ENCODE data around the gene GPRC5B.

GPRC5B gene

GRCh38 chr16:19884611-19885450 lies at the start of gene GPRC5B:
Gene GPRC5B (minus strand): TSS chr16:19884848. CDS start chr16:19872845, 12,003 bp downstream.
- Histone ChIP-seq H3K9me3 (replicated peaks in 1 of 11) (no peaks in the 10 kb centered on the region), H3K4me2 (peak within 1 kb of the TSS; percentile 90 to 99 (median 95)), H3K27ac (no peak within 1 kb of the TSS; a peak in 1 of 22 replicates), H3K4me3 (peak within 1 kb of the TSS; percentile 55 to 73 (median 62)), H3K9ac (peak within 1 kb of the TSS; percentile 46 to 73 (median 64); a peak in 17 of 22 replicates), H3K4me1 (peaks cover 7 to 19% (median 13%) of the 10 kb centered on the region in 10 experiments; a peak in 17 of 20 replicates), H3K36me3 (no peaks in the 10 kb centered on the region), H4K20me1 (peaks cover 0 to 15% (median 8%) of the 10 kb centered on the region in 11 experiments; a peak in 6 of 22 replicates), H3K27me3 (peaks cover 46 to 52% (median 49%) of the 10 kb centered on the region in 11 experiments)
- no peak for TF ChIP-seq Cebpa-rat (IDR thresholded peaks at IDR 0.05)

- TF ChIP-seq Cebpa-rat (IDR thresholded peaks at IDR 0.05) = no peak
- no peaks in the 10 kb centered on the region for H3K27me3 ChIP-seq
- no peak overlapping the region for H3K4me3 ChIP-seq
Measured at GRCh38 chr16:19933740-19934139, 49.1 kb upstream of the GPRC5B start.

DNA sequence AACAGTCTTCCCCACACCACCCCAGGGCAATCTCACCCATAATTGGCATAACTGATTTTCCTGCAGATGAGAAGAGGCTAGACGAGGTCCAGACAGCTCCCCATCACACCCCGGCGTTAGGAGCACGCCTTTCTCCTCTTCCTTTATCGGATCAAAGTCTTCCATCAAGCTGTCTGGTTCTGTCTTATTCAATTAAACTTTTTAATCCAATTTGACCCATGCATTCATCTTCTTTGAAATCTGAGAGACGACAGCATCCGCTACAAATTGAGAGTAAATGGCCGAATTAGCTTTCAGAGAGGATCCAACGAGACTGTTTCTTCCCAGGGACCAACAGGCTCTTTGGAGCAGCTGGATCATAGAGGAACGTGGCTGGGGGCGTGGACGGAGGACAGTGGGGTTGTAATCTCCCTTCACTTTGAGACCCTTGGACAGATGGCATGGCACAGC lies 44.4 kb upstream of the GPRC5B start:
- H3K9ac ChIP-seq = no peak overlapping the region
- TF ChIP-seq Cebpa-rat (IDR thresholded peaks at IDR 0.05) = no peak

More at GRCh38 chr16:19933740-19934139, 49.1 kb upstream of the GPRC5B start:
- Histone ChIP-seq H3K27ac (no peak overlapping the region), H3K9me3 (replicated peaks in 1 of 11) (no peaks in the 10 kb centered on the region), H4K20me1 (no peaks in the 10 kb centered on the region), H3K4me2 (no peak overlapping the region), H3K4me1 (peaks cover 0 to 6% (median 0%) of the 10 kb centered on the region in 10 experiments; a peak in 3 of 20 replicates), H3K9ac (no peak overlapping the region), H3K36me3 (no peaks in the 10 kb centered on the region)

GRCh38 chr16:19928432-19928831 lies 43.8 kb upstream of the GPRC5B start:
- Histone ChIP-seq H3K36me3 (no peaks in the 10 kb centered on the region), H4K20me1 (no peaks in the 10 kb centered on the region), H3K27ac (no peak overlapping the region), H3K27me3 (no peaks in the 10 kb centered on the region), H3K4me3 (no peak overlapping the region), H3K9me3 (replicated peaks in 1 of 11) (no peaks in the 10 kb centered on the region), H3K9ac (no peak overlapping the region), H3K4me2 (no peak overlapping the region), H3K4me1 (no peaks in the 10 kb centered on the region)
- TF ChIP-seq Cebpa-rat (IDR thresholded peaks at IDR 0.05) = no peak

More for the DNA sequence above, 44.4 kb upstream of the GPRC5B start:
- H3K27me3 ChIP-seq = no peaks in the 10 kb centered on the region
- H3K9me3 ChIP-seq (replicated peaks in 1 of 11) = no peaks in the 10 kb centered on the region
- H3K4me2 ChIP-seq = no peak overlapping the region
- no peak overlapping the region for H3K4me3 ChIP-seq
- no peaks in the 10 kb centered on the region for H3K36me3 ChIP-seq
- H4K20me1 ChIP-seq = no peaks in the 10 kb centered on the region
- no peaks in the 10 kb centered on the region for H3K4me1 ChIP-seq
- H3K27ac ChIP-seq = no peak overlapping the region

GRCh38 chr16:19926449-19927390 lies 42.1 kb upstream of the GPRC5B start:
- Histone ChIP-seq H3K4me2 (no peak overlapping the region), H3K27me3 (no peaks in the 10 kb centered on the region), H3K9me3 (replicated peaks in 1 of 11) (no peaks in the 10 kb centered on the region), H3K27ac (no peak overlapping the region), H4K20me1 (no peaks in the 10 kb centered on the region), H3K4me1 (no peaks in the 10 kb centered on the region), H3K36me3 (no peaks in the 10 kb centered on the region), H3K9ac (no peak overlapping the region), H3K4me3 (no peak overlapping the region)
- no peak for TF ChIP-seq Cebpa-rat (IDR thresholded peaks at IDR 0.05)

- no peaks in the 10 kb centered on the region for H4K20me1 ChIP-seq
- H3K9me3 ChIP-seq (replicated peaks in 1 of 11) = no peaks in the 10 kb centered on the region
- no peaks in the 10 kb centered on the region for H3K36me3 ChIP-seq
- no peak overlapping the region for H3K4me2 ChIP-seq
- H3K4me1 ChIP-seq = no peaks in the 10 kb centered on the region
- H3K27ac ChIP-seq = no peak overlapping the region
- TF ChIP-seq Cebpa-rat (IDR thresholded peaks at IDR 0.05) = no peak
- H3K4me3 ChIP-seq = no peak overlapping the region
- no peak overlapping the region for H3K9ac ChIP-seq
- no peaks in the 10 kb centered on the region for H3K27me3 ChIP-seq
Measured at GRCh38 chr16:19923396-19923795, 38.7 kb upstream of the GPRC5B start.

DNA sequence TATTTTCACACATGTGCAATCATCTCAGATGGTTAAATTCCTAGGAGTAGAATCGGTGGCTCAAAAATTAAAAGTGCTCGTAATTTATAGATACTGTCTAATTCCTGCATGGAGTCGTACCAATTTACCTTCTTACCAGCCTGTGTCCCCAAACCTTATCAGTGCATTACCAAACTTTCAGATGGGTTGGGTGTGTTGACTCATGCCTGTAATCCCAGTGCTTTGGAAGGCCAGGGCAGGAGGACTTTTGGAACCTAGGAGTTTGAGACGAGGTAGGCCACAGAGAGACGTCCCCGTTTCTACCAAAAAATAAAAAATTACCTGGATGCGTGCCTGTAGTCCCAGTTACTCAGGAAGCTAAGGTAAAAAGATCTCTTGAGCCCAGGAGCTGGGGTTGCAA lies 34.5 kb upstream of the GPRC5B start:
- Histone ChIP-seq H3K27me3 (no peaks in the 10 kb centered on the region), H3K36me3 (no peaks in the 10 kb centered on the region), H3K27ac (no peak overlapping the region), H3K4me1 (no peaks in the 10 kb centered on the region), H3K4me3 (no peak overlapping the region), H4K20me1 (no peaks in the 10 kb centered on the region), H3K4me2 (no peak overlapping the region), H3K9me3 (replicated peaks in 1 of 11) (no peaks in the 10 kb centered on the region), H3K9ac (no peak overlapping the region)
- TF ChIP-seq Cebpa-rat (IDR thresholded peaks at IDR 0.05) = no peak

DNA sequence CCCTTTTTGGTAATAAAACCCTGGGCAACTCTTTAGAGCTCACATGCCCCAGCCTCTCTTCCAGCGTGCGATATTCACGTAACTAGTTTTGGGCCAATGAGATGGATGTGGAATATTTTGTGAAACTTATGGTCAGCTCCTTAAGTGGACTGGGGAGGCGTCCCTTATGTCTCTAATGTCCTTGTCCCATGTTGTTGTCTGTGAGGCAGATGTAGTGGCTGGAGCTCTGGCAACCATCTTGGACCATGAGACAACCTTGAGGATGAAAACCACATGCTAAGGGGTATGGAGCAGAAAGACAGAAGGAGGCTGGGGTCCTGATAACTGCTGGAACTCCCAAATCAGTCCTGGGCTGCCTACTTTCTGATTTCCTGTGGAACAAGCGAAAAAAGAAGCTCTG lies 31.4 kb upstream of the GPRC5B start:
- Histone ChIP-seq H4K20me1 (no peaks in the 10 kb centered on the region), H3K27ac (no peak overlapping the region), H3K4me2 (no peak overlapping the region), H3K4me1 (peaks cover 0 to 21% (median 0%) of the 10 kb centered on the region in 10 experiments; a peak in 7 of 20 replicates), H3K36me3 (no peaks in the 10 kb centered on the region), H3K27me3 (no peaks in the 10 kb centered on the region), H3K9me3 (replicated peaks in 1 of 11) (no peaks in the 10 kb centered on the region), H3K9ac (no peak overlapping the region), H3K4me3 (no peak overlapping the region)
- no peak for TF ChIP-seq Cebpa-rat (IDR thresholded peaks at IDR 0.05)

- H3K9ac ChIP-seq = no peak overlapping the region
- H3K4me1 ChIP-seq = peaks cover 0 to 21% (median 0%) of the 10 kb centered on the region in 10 experiments; a peak in 7 of 20 replicates
- TF ChIP-seq Cebpa-rat (IDR thresholded peaks at IDR 0.05) = no peak
- no peaks in the 10 kb centered on the region for H3K36me3 ChIP-seq
- no peaks in the 10 kb centered on the region for H4K20me1 ChIP-seq
- no peaks in the 10 kb centered on the region for H3K27me3 ChIP-seq
- H3K27ac ChIP-seq = no peak overlapping the region
- H3K4me3 ChIP-seq = no peak overlapping the region
- H3K4me2 ChIP-seq = no peak overlapping the region
- H3K9me3 ChIP-seq (replicated peaks in 1 of 11) = no peaks in the 10 kb centered on the region
Measured at GRCh38 chr16:19914877-19915276, 30.2 kb upstream of the GPRC5B start.

All from BLaER1 treated with 17β-estradiol and CSF1 and Interleukin-3, amounts not matched to agents 10 nM and 100 nM (cell line).